OCI-LY3 (cell line): Measurements from ENCODE around the gene DPYD.

Source experiments
- EZH2phosphoT487 ChIP-seq: fragments of 200-600 bp; shearing (Covaris generic); IDR thresholded peaks from 2 replicates; pipeline ENCODE4 v1.6.1; 2018; ENCODE audit warnings: antibody characterized with exemption, mixed run types, low read depth
- TF ChIP-seq, protein P1 (sequence below): fragments of 200-600, 300-600 bp; sonication (generic); IDR thresholded peaks from 2 replicates; pipeline ENCODE4 v1.5.1; 2014; ENCODE audit warnings: antibody characterized with exemption, low read length, low read depth

DNA sequence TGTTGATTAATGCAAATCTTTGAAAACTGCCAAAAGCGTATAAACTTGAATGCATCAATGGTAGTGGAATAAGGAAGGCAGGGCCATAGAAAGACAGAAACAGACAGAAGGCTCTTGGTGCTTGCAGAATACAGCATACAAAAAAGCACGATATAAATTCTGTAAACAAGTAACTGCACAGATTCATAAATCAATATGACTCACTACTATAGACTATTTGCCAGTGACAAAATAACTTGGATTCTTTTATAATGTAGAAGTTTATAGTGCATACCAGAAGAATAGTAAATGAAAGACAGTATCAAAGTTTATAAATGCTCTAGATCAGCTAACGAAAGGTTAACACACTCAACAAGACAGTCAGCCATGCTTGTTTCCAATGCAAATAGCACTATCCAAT, 849.7 kb downstream of the DPYD start:
- TF ChIP-seq, protein P1, sequence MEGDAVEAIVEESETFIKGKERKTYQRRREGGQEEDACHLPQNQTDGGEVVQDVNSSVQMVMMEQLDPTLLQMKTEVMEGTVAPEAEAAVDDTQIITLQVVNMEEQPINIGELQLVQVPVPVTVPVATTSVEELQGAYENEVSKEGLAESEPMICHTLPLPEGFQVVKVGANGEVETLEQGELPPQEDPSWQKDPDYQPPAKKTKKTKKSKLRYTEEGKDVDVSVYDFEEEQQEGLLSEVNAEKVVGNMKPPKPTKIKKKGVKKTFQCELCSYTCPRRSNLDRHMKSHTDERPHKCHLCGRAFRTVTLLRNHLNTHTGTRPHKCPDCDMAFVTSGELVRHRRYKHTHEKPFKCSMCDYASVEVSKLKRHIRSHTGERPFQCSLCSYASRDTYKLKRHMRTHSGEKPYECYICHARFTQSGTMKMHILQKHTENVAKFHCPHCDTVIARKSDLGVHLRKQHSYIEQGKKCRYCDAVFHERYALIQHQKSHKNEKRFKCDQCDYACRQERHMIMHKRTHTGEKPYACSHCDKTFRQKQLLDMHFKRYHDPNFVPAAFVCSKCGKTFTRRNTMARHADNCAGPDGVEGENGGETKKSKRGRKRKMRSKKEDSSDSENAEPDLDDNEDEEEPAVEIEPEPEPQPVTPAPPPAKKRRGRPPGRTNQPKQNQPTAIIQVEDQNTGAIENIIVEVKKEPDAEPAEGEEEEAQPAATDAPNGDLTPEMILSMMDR: no peak
- no peak for TF ChIP-seq EZH2phosphoT487
